Esophagus squamous epithelium (tissue), 5 donors: ENCODE measurements around the gene RMI1. TPM values are rescaled to one million over a fixed set of nuclear protein-coding genes. Genes with fewer than 3 reads are reported as not detected.
A peak's percentile ranks its signal among the peaks of the same experiment; 100 is the strongest.

Source experiments
- DNase-seq: peaks from one replicate; lab custom pipeline; 2025; lab: John Stamatoyannopoulos, UW
- H3K27ac ChIP-seq, 4 donors: fragments of 200-600 bp; sonication (generic); one replicate each; pipeline ENCODE4 v1.5.1; 2016 to 2019; ENCODE audit warnings: mild to moderate bottlenecking in 1 of 4
- H3K27me3 ChIP-seq, 4 donors: fragments of 200-600 bp; sonication (generic); 1 replicate in 3 of 4; 2 replicates in 1 of 4; pipeline versions ENCODE4 v1.5.1 to v1.6.0; 2017 to 2021; ENCODE audit warnings: antibody characterized with exemption in 1 of 4
- H3K36me3 ChIP-seq, 3 donors: fragments of 200-600 bp; sonication (generic); one replicate each; pipeline ENCODE4 v1.5.1; 2016 to 2019
- H3K4me1 ChIP-seq, 3 donors: fragments of 200-600 bp; sonication (generic); one replicate each; pipeline ENCODE4 v1.5.1; 2017 to 2019
- H3K4me3 ChIP-seq, 4 donors: fragments of 200-600 bp; sonication (generic); 1 replicate in 3 of 4; 2 replicates in 1 of 4; pipeline ENCODE4 v1.5.1; 2016 to 2019; ENCODE audit warnings: mild to moderate bottlenecking in 2 of 4, moderate library complexity in 1 of 4
- H3K9me3 ChIP-seq, 3 donors: fragments of 200-600 bp; sonication (generic); one replicate each; pipeline ENCODE4 v1.5.1; 2016 to 2019
- POLR2A ChIP-seq, 4 donors: fragments of 450-650 bp; IDR thresholded peaks; one replicate each; pipeline ENCODE4 v1.6.1; 2017; ENCODE audit warnings: antibody characterized with exemption in 4 of 4, mild to moderate bottlenecking in 4 of 4, moderate library complexity in 3 of 4
- WGBS, 2 donors: methylation state at CpG; one replicate each; pipeline ENCODE4 v1.1.5; 2018; 5-methylcytosine and 5-hydroxymethylcytosine counted together
- intact Hi-C: fragments of 100-400 bp; cut with DNase I; formaldehyde crosslinking; loops from one replicate; pipeline ENCODE4 v1.15.0; 2022
- total RNA-seq, 4 donors: library from RNA; depleted of rRNA; stranded (reverse); fragments of >200 nt; gene quantifications; one replicate each; pipeline ENCODE4 v1.1.0, GENCODE V29; 2016
- TF ChIP-seq, protein P1 (sequence below), 6 experiments: fragments of 450-650 bp in 4 of 6; fragments of 200-600 bp in 2 of 6; sonication (generic) in 2 of 6; IDR thresholded peaks; one replicate each; pipeline ENCODE4 v1.5.1; 2016 to 2019; ENCODE audit warnings: antibody characterized with exemption in 6 of 6, mild to moderate bottlenecking in 4 of 6, moderate library complexity in 4 of 6
- donor health status: DM: yes; HTN: yes; CAD: no.

The RMI1 gene
- total RNA-seq, 4 donors from 2014 or later, result 2.8 to 7.3 (median 5.9) TPM

DNA sequence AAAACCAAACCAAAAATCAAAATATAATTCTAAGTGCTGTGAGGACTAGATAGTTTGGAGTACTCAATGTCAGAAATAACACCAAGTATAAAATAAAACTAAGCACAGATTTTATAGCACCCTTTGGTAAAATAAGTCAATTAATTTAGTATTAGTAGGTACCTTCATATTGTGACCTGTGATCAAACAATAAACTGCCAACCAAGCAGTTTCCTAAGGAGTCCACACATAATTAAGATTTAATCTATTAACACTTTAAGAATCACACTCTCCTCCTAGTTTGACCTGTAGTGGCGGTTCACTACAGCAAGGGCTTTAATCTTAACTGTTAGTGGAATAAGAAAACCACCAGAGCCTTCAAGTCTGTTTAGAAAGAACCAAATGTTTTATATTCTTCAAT, 3.4 kb upstream of the RMI1 start:
- Histone ChIP-seq H3K4me1 (peaks cover 7 to 71% (median 17%) of the 10 kb centered on the region in 3 donors), H3K27ac (no peak overlapping the region), H3K36me3 (peaks cover 12 to 56% (median 34%) of the 10 kb centered on the region in 3 donors), H3K9me3 (no peaks in the 10 kb centered on the region), H3K4me3 (peak overlapping the region in 2 of 4 donors; percentile 88), H3K27me3 (no peaks in the 10 kb centered on the region)
- no peak for TF ChIP-seq POLR2A (IDR thresholded peaks at IDR 0.05)
- TF ChIP-seq, protein P1, sequence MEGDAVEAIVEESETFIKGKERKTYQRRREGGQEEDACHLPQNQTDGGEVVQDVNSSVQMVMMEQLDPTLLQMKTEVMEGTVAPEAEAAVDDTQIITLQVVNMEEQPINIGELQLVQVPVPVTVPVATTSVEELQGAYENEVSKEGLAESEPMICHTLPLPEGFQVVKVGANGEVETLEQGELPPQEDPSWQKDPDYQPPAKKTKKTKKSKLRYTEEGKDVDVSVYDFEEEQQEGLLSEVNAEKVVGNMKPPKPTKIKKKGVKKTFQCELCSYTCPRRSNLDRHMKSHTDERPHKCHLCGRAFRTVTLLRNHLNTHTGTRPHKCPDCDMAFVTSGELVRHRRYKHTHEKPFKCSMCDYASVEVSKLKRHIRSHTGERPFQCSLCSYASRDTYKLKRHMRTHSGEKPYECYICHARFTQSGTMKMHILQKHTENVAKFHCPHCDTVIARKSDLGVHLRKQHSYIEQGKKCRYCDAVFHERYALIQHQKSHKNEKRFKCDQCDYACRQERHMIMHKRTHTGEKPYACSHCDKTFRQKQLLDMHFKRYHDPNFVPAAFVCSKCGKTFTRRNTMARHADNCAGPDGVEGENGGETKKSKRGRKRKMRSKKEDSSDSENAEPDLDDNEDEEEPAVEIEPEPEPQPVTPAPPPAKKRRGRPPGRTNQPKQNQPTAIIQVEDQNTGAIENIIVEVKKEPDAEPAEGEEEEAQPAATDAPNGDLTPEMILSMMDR (IDR thresholded peaks at IDR 0.05), result no peak
- WGBS, 2 donors, result 28 to 47% methylated on average over 1 of the region's 1 CpG
- intact Hi-C loops, result no loop called here
- DNase-seq, result no peak

DNA sequence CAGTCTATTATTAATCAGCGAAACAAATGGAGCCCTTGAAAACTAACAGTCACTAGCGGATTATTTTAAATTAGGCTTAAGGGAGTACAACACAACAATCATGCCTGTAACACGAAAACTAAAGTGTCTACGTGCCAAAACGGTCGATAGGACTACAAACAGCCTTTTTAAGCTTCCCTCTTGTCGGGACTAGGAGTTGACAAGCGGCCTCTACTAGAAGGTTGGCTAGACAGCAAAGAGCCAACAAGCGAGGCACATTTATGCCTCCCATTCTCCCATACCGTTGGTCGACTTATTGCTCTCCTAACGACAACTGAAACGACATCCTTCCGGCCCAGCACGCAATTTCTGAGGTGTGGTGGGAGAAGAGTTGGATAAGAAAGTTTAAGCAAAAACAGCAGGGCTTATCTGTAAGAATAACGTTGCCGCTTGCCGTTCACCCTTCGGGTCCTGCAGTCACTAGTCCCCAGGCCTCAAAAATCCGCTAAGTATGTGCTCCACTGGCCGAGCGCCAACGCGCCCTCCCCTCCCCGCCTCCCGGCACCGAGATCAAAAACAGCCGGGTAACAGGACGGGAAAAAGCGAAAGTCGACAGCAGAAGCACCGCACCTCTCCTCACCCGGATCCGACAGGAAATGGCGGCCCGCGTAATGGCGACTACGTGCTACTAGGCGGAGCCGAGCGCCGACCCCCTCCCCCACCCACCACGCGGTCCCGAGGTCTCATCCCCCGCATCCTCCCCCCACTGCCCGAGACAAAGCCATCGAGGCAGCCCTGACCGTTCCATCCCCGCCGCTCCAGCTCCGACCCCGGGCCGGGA, 1.4 kb upstream of the RMI1 start:
- TF ChIP-seq, protein P1 (IDR thresholded peaks at IDR 0.05), result no peak
- TF ChIP-seq POLR2A (IDR thresholded peaks at IDR 0.05), result no peak
- no peaks in the 10 kb centered on the region for H3K9me3 ChIP-seq
- H3K4me3 ChIP-seq, result peak overlapping the region; percentile 88 to 98 (median 93)
- H3K4me1 ChIP-seq, result peaks cover 7 to 67% (median 17%) of the 10 kb centered on the region in 3 donors
- DNase-seq, result peak; percentile 41
- WGBS, 2 donors, result 0% methylated on average over 15 of the region's 55 CpGs
- intact Hi-C loops, result no loop called here
- peak overlapping the region; percentile 97 to 100 (median 99) for H3K27ac ChIP-seq
- no peaks in the 10 kb centered on the region for H3K27me3 ChIP-seq
- H3K36me3 ChIP-seq, result peaks cover 0 to 36% (median 14%) of the 10 kb centered on the region in 3 donors

DNA sequence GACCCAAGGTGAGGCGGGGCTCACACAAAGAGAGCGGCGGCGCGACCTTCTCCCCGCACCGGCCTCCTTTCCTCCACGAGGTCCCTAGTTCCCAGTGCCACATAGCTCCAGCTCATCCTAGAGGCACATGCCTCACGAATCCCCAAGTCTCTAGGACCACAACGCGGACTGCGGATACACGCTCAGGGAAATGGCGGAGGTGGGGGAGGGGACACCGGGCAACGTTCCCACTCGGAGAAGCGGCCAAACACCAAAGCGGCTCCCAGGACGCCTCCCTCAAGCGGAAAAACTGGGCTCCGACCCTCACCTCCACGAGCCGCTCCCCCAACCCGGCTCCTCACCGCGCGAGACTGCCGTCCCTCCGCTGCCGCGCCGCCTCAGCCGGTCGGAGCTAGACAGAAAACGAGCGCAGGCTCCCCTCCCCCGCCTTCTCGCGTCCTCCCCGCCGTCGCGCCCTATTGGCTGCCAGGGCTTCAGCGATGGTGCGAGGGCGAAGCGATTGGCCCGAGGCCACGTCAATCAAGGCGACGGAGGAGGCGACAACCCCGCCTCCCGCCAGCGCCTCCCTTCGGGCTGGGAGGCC, 702 bp upstream of the RMI1 start, which contains the start of gene HNRNPK:
TSS of gene HNRNPK (minus strand) at position 404 of the 583 bp plus-strand sequence. CDS start 1,963 bp downstream, outside the sequence.
- TF ChIP-seq POLR2A (IDR thresholded peaks at IDR 0.05), result peak in 1 of 4 donors; percentile 75
- TF ChIP-seq, protein P1 (IDR thresholded peaks at IDR 0.05), result no peak
- intact Hi-C loops, result no loop called here
- 0% methylated on average over 18 of the region's 57 CpGs; no CpG with 5 or more reads in 1 of the 2 donors for WGBS, 2 donors

GRCh38 chr9:83981126-83981871, 694 bp downstream of the RMI1 start:
- H3K27ac ChIP-seq, result peak overlapping the region; percentile 97 to 100 (median 99)
- H3K4me3 ChIP-seq, result peak overlapping the region; percentile 88 to 98 (median 93)
- no peak for DNase-seq
- TF ChIP-seq, protein P1 (IDR thresholded peaks at IDR 0.05), result no peak
- TF ChIP-seq POLR2A (IDR thresholded peaks at IDR 0.05), result no peak
- no peaks in the 10 kb centered on the region for H3K9me3 ChIP-seq
- no peaks in the 10 kb centered on the region for H3K27me3 ChIP-seq
- intact Hi-C loops, result no loop called here
- H3K4me1 ChIP-seq, result peaks cover 7 to 47% (median 15%) of the 10 kb centered on the region in 3 donors
- H3K36me3 ChIP-seq, result peaks cover 0 to 15% (median under 1%) of the 10 kb centered on the region in 3 donors
- WGBS, 2 donors, result 0 to 1% methylated on average over 22 to 23 of the region's 29 CpGs

More for the DNA sequence above, 702 bp upstream of the RMI1 start, which contains the start of gene HNRNPK:
- peak; percentile 76 for DNase-seq
- H3K27ac ChIP-seq, result peak within 1 kb of the TSS; percentile 97 to 100 (median 99)
- no peaks in the 10 kb centered on the region for H3K9me3 ChIP-seq
- H3K4me3 ChIP-seq, result peak within 1 kb of the TSS; percentile 88 to 98 (median 93)
- no peaks in the 10 kb centered on the region for H3K27me3 ChIP-seq
- peaks cover 7 to 60% (median 17%) of the 10 kb centered on the region in 3 donors for H3K4me1 ChIP-seq
- peaks cover 0 to 29% (median 12%) of the 10 kb centered on the region in 3 donors for H3K36me3 ChIP-seq
